ENCODE data around the gene STKLD1. TPM values are rescaled to one million over a fixed set of nuclear protein-coding genes. Genes with fewer than 3 reads are reported as not detected.
A peak's percentile ranks its signal among the peaks of the same experiment; 100 is the strongest.

STKLD1 gene
- total and polyA plus RNA-seq, 4 donors: 1.2 to 7.5 (median 3.0) TPM

DNA sequence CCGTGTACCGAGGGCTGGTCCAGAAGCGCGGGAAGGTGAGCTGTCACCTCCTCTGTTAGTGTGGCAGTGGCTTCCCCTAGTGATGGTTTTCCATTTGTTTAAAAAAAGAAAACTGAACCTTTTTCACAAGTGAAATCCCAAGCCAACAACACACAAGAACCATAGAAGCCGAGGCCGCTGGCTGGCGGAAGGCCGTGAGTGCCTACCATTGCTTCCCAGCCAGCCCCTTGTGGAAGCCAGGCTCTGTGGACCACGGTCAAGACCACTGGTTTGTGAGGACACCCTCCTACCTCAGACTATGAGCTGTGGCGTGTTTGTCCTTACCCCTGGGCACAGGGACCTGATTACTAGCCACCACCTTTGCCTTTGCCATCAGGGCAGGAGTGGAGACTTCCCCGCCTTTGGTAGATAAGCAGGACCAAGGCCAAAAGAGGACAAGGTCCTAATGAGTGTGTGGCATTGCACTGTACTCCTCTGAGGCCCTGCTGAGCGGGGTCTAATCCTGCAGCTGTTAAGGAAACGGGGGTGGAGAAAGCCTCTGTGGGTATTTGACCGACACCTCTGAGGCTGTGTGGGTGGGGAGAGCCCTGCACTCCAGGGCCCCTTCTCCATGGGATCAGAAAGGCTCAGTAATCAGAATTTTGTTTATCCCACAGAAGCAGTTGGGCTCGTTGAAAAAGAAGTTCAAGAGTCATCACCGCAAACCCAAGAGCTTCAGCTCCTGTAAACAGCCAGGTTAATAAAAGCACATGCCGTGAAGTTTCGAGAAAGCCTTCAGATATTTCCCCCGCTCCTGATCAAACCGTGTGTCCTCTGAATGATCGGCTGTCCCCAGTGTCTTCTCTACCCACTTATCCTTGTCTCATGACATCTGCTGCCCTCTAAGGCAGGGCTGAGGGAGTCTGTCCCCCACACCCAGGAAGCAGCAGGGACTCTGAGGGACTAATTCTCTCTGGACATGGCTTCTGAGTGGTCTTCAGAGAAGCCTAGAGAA lies 15.5 kb upstream of the STKLD1 start:
- WGBS (ENCODE audit: insufficient coverage): 85% methylated on average over 17 of the region's 21 CpGs
- Histone ChIP-seq H3K27ac (ENCODE audit: low read depth, low read length) (no peak overlapping the region), H3K4me3 (ENCODE audit: low read depth, low read length) (no peak overlapping the region)

DNA sequence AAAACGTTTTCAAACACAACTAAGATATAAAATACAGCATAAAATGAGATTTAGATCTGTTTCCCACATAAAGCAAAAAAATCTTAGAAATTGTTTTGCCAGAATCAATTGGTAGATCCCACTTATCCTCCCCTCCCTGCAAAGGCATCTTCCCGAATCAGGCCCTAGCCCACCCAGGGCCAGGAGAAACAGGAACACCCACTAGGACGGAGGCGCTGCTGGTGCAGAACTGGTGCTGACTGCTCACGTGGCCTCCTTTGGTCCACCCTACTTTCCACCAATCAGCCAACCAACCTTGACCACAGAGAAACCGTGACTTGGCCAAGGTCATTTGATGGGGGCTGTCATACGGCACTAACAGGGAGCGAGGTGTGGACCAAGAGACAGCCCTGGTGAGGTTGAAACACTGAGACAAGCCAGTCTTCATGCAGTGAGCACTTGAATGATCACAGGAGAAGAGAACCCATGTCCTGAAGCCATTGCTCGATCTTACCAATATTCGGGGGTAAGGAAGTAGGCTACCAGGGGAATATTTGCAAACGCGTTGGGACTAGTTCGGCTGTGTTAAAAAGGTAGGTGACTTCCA lies 14.6 kb upstream of the STKLD1 start:
- Histone ChIP-seq H3K9me3 (ENCODE audit: control insufficient read depth, insufficient read depth, low read length) (no peaks in the 10 kb centered on the region), H3K27ac (ENCODE audit: low read depth, low read length) (no peak overlapping the region), H3K36me3 (ENCODE audit: control insufficient read depth, insufficient read depth, low read length) (peaks cover 90% of the 10 kb centered on the region), H3K27me3 (ENCODE audit: control insufficient read depth, insufficient read depth, low read length) (no peaks in the 10 kb centered on the region), H3K4me1 (ENCODE audit: control insufficient read depth, insufficient read depth, low read length) (peaks cover 30% of the 10 kb centered on the region), H3K4me3 (ENCODE audit: low read depth, low read length) (no peak overlapping the region)
- WGBS (ENCODE audit: insufficient coverage): 91% methylated on average over 11 of the region's 13 CpGs
- no peak for DNase-seq (ENCODE audit: low read depth in 4 of 6, low spot score in 6 of 6)

More for the DNA sequence above, 15.5 kb upstream of the STKLD1 start:
- no peak for DNase-seq (ENCODE audit: low read depth in 4 of 6, low spot score in 6 of 6)
- no peaks in the 10 kb centered on the region for H3K27me3 ChIP-seq (ENCODE audit: control insufficient read depth, insufficient read depth, low read length)
- peaks cover 82% of the 10 kb centered on the region for H3K36me3 ChIP-seq (ENCODE audit: control insufficient read depth, insufficient read depth, low read length)
- H3K9me3 ChIP-seq (ENCODE audit: control insufficient read depth, insufficient read depth, low read length): no peaks in the 10 kb centered on the region
- H3K4me1 ChIP-seq (ENCODE audit: control insufficient read depth, insufficient read depth, low read length): peaks cover 34% of the 10 kb centered on the region

DNA sequence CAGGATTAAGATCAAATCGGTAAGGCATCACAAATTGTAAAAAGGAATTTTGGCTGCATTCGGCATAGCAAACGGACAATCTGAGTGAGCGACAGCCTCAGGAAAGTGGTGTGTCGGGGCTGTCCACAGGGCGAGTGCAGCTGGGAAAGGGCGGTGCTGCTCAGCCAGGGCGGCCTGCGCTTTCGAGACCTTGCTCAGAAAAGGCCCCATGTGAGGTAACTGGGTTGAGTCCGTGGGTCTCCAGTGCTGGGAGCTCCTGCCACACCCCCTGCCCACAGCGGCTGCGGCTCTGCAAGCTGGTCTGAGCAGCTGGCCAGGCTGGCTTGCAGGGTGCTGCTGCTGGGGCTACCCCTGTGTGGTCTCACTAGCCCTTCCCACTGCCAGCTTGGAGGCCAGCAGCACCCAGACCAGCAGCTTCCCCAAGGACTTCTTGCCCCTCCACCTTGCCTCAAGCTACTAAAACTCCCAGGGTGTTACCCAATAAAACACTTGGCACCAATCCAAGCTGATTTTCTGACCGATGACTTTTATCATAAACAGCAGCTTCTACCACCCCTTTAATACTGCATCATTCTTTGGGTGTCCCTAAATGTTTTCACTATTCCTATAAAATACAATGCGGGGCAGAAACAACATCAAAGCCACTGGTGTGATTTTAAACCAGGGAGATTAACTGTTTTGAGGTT lies 13.7 kb upstream of the STKLD1 start:
- Histone ChIP-seq H3K4me1 (ENCODE audit: control insufficient read depth, insufficient read depth, low read length) (peaks cover 21% of the 10 kb centered on the region), H3K36me3 (ENCODE audit: control insufficient read depth, insufficient read depth, low read length) (peaks cover 97% of the 10 kb centered on the region), H3K9me3 (ENCODE audit: control insufficient read depth, insufficient read depth, low read length) (no peaks in the 10 kb centered on the region), H3K27me3 (ENCODE audit: control insufficient read depth, insufficient read depth, low read length) (no peaks in the 10 kb centered on the region), H3K27ac (ENCODE audit: low read depth, low read length) (no peak overlapping the region), H3K4me3 (ENCODE audit: low read depth, low read length) (no peak overlapping the region)
- no peak for DNase-seq (ENCODE audit: low read depth in 4 of 6, low spot score in 6 of 6)
- 95% methylated on average over 14 of the region's 15 CpGs for WGBS (ENCODE audit: insufficient coverage)

DNA sequence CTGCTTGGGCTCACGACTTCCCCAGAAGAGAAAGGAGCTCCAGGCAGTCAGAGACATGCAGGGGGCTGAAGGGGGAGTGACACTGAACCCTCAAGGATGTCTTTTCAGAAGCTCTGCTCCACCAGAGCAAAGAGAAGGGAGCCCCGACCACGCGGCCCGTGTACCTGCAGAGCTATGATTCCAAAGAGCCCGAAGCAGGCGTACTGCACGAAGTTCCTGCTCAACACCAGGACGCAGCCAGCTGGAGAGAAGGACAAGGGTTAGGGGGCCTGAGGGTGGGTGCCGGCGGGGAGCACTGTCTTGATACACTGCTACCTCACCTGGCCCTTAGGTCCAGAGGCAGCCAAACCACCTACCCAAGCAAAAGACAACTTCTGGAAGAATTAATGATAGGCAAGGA lies 9.7 kb upstream of the STKLD1 start:
- 92% methylated on average over 5 of the region's 11 CpGs for WGBS (ENCODE audit: insufficient coverage)
- Histone ChIP-seq H3K4me1 (ENCODE audit: control insufficient read depth, insufficient read depth, low read length) (peaks cover 24% of the 10 kb centered on the region), H3K27ac (ENCODE audit: low read depth, low read length) (no peak overlapping the region), H3K9me3 (ENCODE audit: control insufficient read depth, insufficient read depth, low read length) (no peaks in the 10 kb centered on the region), H3K36me3 (ENCODE audit: control insufficient read depth, insufficient read depth, low read length) (peaks cover 84% of the 10 kb centered on the region), H3K4me3 (ENCODE audit: low read depth, low read length) (no peak overlapping the region), H3K27me3 (ENCODE audit: control insufficient read depth, insufficient read depth, low read length) (no peaks in the 10 kb centered on the region)
- DNase-seq (ENCODE audit: low read depth in 4 of 6, low spot score in 6 of 6): no peak

DNA sequence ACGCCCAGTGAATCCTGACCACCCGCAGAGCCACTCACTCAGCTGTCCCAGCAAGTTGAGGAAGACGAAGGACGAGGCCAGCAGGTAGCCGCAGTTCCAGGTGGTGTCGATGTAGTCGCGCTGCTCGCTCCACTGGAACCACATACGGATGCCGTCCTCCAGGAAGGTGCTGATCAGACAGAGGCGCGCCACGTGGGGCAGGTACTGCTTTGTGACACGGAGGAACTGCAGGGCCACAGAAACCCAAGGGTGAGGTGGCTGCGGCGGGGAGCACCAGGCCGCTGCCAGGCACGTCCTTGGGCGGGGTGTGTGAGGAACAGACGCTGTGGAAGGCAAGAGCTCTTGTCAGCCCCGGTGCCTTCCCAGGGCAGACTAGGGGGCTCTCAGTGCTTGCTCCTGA lies 8.9 kb upstream of the STKLD1 start:
- Histone ChIP-seq H3K27ac (ENCODE audit: low read depth, low read length) (no peak overlapping the region), H3K4me1 (ENCODE audit: control insufficient read depth, insufficient read depth, low read length) (peaks cover 32% of the 10 kb centered on the region), H3K36me3 (ENCODE audit: control insufficient read depth, insufficient read depth, low read length) (peaks cover 83% of the 10 kb centered on the region), H3K9me3 (ENCODE audit: control insufficient read depth, insufficient read depth, low read length) (no peaks in the 10 kb centered on the region), H3K4me3 (ENCODE audit: low read depth, low read length) (no peak overlapping the region), H3K27me3 (ENCODE audit: control insufficient read depth, insufficient read depth, low read length) (no peaks in the 10 kb centered on the region)
- WGBS (ENCODE audit: insufficient coverage): 94% methylated on average over 22 of the region's 22 CpGs
- DNase-seq (ENCODE audit: low read depth in 4 of 6, low spot score in 6 of 6): no peak

DNA sequence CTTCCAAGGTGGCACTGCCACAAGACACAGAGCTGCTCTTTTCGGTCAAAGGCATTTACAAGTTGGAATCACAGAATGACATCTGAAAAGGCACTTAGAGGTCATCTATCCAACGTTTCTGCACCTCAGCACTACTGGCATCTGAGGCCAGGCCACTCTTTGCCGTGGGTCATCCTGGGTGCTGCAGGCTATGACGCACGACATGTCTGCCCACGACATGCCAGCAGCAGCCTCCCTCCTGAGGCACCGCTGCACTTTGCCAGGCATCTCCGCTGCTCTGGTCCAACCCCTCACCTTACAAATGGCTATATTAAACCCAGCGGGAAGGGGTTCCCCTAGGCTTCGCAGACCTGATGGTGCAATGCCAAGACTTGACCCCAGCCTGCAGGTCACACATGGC lies 8.4 kb upstream of the STKLD1 start:
- no peak overlapping the region for H3K27ac ChIP-seq (ENCODE audit: low read depth, low read length)
- 91% methylated on average over 10 of the region's 10 CpGs for WGBS (ENCODE audit: insufficient coverage)

DNA sequence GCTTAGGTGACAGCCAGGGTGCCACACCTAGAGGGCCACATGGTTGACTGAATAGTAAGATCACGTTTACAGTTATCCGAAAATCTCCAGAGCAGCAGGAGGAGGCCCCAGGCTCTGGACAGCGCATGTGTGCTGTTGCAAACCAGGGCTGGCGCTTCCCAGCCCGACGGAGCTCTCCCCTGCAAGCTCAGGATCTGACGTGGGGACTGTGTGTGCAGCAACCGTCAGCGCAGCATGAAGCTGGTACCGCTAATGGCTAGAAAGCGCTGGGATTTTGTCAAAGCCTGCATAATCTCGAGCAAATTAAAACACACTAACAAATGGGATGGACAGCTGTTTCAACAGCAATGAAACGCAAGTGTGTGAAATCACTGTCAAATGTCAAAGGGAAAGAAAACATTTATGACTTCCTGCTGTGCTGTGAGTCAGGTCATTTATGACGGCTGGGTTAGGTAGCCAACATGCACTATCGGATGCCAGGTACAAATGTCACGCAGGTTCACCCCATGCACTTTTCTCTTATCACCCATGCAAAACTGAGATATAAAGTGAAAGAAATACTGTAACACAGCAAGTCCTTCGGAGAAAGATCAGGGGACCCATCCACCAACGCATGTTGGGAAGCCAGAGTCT lies 7.8 kb upstream of the STKLD1 start:
- 69% methylated on average over 10 of the region's 18 CpGs for WGBS (ENCODE audit: insufficient coverage)
- Histone ChIP-seq H3K9me3 (ENCODE audit: control insufficient read depth, insufficient read depth, low read length) (no peaks in the 10 kb centered on the region), H3K4me3 (ENCODE audit: low read depth, low read length) (no peak overlapping the region), H3K4me1 (ENCODE audit: control insufficient read depth, insufficient read depth, low read length) (peaks cover 39% of the 10 kb centered on the region), H3K27me3 (ENCODE audit: control insufficient read depth, insufficient read depth, low read length) (no peaks in the 10 kb centered on the region), H3K27ac (ENCODE audit: low read depth, low read length) (no peak overlapping the region), H3K36me3 (ENCODE audit: control insufficient read depth, insufficient read depth, low read length) (peaks cover 81% of the 10 kb centered on the region)
- DNase-seq (ENCODE audit: low read depth in 4 of 6, low spot score in 6 of 6): peak in 2 of 6 donors; percentile 34 to 76

More for the DNA sequence above, 8.4 kb upstream of the STKLD1 start:
- no peak for DNase-seq (ENCODE audit: low read depth in 4 of 6, low spot score in 6 of 6)
- H3K36me3 ChIP-seq (ENCODE audit: control insufficient read depth, insufficient read depth, low read length): peaks cover 81% of the 10 kb centered on the region
- H3K4me3 ChIP-seq (ENCODE audit: low read depth, low read length): no peak overlapping the region
- H3K27me3 ChIP-seq (ENCODE audit: control insufficient read depth, insufficient read depth, low read length): no peaks in the 10 kb centered on the region
- no peaks in the 10 kb centered on the region for H3K9me3 ChIP-seq (ENCODE audit: control insufficient read depth, insufficient read depth, low read length)
- H3K4me1 ChIP-seq (ENCODE audit: control insufficient read depth, insufficient read depth, low read length): peaks cover 35% of the 10 kb centered on the region

DNA sequence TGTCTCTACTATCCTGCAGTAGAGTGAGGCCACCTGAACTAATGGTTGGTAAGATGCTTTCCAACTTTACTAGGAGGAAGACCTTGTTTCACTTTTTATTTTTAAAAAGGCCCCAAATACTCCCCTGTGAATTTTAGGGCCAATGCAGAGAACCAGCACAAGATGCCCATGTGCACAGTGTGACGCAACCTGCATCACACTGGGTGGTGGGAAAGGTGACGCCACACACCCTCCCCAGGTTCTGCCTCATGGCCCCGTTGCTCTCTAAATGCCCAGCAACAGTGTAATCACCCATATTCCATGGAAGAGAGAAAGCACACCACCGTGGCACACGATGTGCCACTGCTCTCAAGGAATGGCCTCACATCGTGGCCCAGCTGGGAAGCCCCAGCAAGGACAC lies 6.7 kb upstream of the STKLD1 start:
- H3K27me3 ChIP-seq (ENCODE audit: control insufficient read depth, insufficient read depth, low read length): no peaks in the 10 kb centered on the region
- H3K9me3 ChIP-seq (ENCODE audit: control insufficient read depth, insufficient read depth, low read length): no peaks in the 10 kb centered on the region
- no peak overlapping the region for H3K27ac ChIP-seq (ENCODE audit: low read depth, low read length)
- H3K4me1 ChIP-seq (ENCODE audit: control insufficient read depth, insufficient read depth, low read length): peaks cover 47% of the 10 kb centered on the region
- H3K36me3 ChIP-seq (ENCODE audit: control insufficient read depth, insufficient read depth, low read length): peaks cover 74% of the 10 kb centered on the region
- no peak overlapping the region for H3K4me3 ChIP-seq (ENCODE audit: low read depth, low read length)
- 94% methylated on average over 5 of the region's 6 CpGs for WGBS (ENCODE audit: insufficient coverage)
- DNase-seq (ENCODE audit: low read depth in 4 of 6, low spot score in 6 of 6): no peak

DNA sequence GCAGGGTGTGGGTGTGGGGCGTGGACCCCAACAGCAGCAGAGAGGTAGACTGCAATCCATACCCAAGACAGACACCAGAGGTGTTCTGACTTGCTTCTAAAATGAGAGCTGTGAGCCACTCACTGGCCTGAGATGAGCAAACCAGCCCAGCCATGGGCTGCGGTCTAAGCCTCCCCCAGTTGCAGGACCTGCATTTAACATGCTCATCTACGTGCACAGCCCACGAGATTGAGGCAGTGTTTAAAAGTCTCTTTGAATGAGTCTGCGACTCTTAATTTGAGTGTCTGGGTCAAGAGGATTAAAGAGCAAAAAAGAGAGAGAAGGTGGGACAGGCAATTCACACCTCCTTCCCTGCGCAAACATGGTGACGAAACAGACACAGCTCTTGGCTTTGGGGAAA lies 6.2 kb upstream of the STKLD1 start:
- Histone ChIP-seq H3K36me3 (ENCODE audit: control insufficient read depth, insufficient read depth, low read length) (peaks cover 69% of the 10 kb centered on the region), H3K27ac (ENCODE audit: low read depth, low read length) (no peak overlapping the region), H3K4me1 (ENCODE audit: control insufficient read depth, insufficient read depth, low read length) (peaks cover 47% of the 10 kb centered on the region), H3K9me3 (ENCODE audit: control insufficient read depth, insufficient read depth, low read length) (no peaks in the 10 kb centered on the region), H3K27me3 (ENCODE audit: control insufficient read depth, insufficient read depth, low read length) (no peaks in the 10 kb centered on the region), H3K4me3 (ENCODE audit: low read depth, low read length) (no peak overlapping the region)
- no peak for DNase-seq (ENCODE audit: low read depth in 4 of 6, low spot score in 6 of 6)
- 97% methylated on average over 6 of the region's 7 CpGs for WGBS (ENCODE audit: insufficient coverage)

Data from spinal cord (tissue), 10 donors.